Activated naive CD4-positive, alpha-beta T cell (primary cell): ENCODE results near the gene ANKS6.

Source experiments
- DNase-seq, 4 experiments: peaks; one replicate each; lab custom pipeline; 2025; lab: John Stamatoyannopoulos, UW

Gene ANKS6

GRCh38 chr9:98738741-98739140, 57.6 kb downstream of the ANKS6 start:
- no peak for DNase-seq

GRCh38 chr9:98736226-98736625, 60.1 kb downstream of the ANKS6 start:
- DNase-seq: no peak

GRCh38 chr9:98732801-98733200, 63.6 kb downstream of the ANKS6 start:
- DNase-seq: no peak

- DNase-seq: no peak
These were observed 64.3 kb downstream of the ANKS6 start for GRCh38 chr9:98732091-98732490.

GRCh38 chr9:98730871-98731270, 65.5 kb downstream of the ANKS6 start:
- DNase-seq: no peak

DNA sequence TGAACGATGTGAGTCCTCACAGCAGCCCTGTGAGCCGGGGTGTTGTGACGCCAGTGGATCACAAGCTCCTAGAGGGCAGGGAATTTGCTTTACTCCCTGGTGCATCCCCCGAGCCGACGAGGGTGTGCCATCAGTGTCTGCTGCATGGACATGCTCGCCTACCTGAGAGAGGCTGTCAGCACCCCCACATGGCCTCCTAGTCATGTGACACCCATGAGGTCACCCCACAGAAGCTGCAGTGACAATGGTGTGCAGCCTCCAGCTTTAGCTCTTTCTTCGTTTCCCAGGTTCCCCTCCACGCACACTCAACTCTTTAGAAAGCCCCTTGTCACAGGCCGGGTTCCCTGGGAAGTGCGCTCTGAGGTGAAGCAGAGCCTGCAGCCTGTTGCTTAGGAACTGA, 67.9 kb downstream of the ANKS6 start:
- DNase-seq: no peak

DNA sequence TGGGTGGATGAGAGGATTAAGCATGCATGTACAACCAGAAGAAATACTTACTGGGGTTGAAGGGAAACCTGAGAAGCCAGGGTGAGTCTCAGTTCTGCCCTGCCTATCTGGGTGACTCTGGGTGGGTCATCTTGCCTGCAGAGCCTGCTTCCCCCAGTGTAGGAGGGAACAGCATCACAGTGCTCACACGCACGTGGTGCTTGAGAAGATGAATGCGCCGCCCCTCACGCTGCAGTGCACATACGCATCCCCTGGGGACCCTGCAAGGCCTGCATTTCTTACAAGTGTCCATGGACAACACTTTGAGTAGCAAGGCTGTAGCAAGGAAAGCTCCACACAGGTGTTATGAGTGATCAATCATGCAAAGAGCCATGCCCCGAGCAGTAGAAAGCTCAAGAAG, 68.9 kb downstream of the ANKS6 start:
- no peak for DNase-seq

- no peak for DNase-seq
These were observed 69.6 kb downstream of the ANKS6 start for GRCh38 chr9:98726735-98727134.

- no peak for DNase-seq
These were observed 71.4 kb downstream of the ANKS6 start for GRCh38 chr9:98724810-98725530.

- no peak for DNase-seq
These were observed 74.7 kb downstream of the ANKS6 start for GRCh38 chr9:98721643-98722042.

DNA sequence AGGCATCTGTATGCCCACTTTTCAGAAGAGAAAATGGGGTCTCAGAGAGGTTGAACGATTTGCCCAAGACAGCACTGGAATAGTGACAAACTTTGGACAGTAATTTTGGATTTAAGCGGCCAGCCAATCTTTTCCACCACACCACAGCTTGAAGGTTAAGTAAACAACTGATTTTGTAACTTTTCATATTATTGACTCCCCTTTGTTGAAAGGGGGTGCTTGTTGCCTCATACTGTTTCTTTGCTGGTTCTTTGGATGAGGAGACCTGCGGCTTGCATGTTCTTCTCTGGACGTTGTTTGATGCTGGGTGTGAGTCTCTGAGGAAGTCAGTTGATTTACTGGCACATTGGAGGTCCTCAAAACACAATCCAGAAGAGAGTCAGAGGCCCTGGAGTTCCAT, 76.0 kb downstream of the ANKS6 start:
- DNase-seq: no peak

- no peak for DNase-seq
These were observed 77.3 kb downstream of the ANKS6 start for GRCh38 chr9:98719055-98719454.

DNA sequence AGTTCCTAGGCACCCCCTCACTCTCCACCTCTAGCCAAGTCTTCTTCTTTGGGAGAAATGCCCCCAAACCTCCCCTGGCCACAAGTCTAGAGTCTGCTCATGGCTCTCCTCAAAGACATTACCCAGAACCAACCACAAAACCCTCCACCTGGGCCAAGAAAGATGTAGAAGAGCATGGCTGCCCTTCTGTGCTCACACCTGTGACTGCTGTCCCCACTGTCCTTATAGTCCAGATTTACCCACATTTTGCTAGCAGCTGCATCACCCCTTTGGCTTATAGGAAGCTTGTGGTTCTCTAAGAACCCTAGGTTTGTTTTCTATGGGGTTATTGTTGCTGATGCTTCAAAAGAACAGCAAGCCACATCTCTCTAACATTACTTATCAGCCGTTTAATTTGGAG, 81.5 kb downstream of the ANKS6 start:
- no peak for DNase-seq

- DNase-seq: no peak
These were observed 83.4 kb downstream of the ANKS6 start for GRCh38 chr9:98712987-98713386.

DNA sequence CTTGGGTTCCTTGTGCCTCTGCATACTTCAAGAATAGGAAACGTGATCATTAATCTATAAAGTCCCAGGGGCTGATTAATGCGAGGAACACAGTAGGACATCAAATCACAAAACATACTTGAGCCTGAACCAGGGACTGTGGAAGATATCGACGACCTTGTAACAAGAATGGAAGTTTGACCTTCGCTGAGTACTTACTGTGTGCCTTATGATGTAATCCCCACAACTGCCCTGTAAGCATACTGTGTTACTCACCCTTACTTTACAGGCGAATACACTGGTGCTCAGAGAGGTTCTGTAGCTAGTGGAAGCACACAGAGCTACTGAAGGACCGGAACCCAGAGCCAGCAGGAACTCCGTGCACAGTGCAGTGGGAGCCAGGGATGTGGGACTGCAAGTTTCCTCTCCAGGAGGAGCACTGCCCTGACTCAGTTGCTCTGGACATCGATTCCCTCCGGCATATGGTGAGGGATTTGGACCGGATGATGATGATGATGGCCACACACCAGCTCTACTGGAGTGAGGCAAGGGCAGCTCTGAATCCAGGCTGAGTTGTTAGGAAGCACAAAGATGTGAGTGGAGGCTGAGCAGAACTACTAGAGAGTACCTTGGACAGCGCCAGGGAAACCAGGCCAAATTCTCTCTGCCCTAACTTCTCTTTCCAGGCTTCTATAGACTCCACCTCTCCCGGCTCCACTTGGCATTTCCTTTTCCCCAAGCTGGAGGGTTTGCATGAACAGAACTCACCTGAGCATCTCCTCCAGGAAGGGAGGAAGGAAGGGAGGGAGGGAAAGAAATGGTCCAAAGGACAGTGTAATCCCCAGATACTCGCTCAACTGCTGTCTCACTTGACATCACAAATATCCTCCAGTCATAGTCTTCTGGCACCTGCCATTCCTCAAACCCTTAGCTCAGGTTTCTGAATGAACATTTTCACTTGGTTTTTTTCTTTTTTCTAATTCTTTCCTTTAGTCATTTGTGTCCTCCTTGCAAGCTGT, 86.1 kb downstream of the ANKS6 start:
- DNase-seq: no peak

DNA sequence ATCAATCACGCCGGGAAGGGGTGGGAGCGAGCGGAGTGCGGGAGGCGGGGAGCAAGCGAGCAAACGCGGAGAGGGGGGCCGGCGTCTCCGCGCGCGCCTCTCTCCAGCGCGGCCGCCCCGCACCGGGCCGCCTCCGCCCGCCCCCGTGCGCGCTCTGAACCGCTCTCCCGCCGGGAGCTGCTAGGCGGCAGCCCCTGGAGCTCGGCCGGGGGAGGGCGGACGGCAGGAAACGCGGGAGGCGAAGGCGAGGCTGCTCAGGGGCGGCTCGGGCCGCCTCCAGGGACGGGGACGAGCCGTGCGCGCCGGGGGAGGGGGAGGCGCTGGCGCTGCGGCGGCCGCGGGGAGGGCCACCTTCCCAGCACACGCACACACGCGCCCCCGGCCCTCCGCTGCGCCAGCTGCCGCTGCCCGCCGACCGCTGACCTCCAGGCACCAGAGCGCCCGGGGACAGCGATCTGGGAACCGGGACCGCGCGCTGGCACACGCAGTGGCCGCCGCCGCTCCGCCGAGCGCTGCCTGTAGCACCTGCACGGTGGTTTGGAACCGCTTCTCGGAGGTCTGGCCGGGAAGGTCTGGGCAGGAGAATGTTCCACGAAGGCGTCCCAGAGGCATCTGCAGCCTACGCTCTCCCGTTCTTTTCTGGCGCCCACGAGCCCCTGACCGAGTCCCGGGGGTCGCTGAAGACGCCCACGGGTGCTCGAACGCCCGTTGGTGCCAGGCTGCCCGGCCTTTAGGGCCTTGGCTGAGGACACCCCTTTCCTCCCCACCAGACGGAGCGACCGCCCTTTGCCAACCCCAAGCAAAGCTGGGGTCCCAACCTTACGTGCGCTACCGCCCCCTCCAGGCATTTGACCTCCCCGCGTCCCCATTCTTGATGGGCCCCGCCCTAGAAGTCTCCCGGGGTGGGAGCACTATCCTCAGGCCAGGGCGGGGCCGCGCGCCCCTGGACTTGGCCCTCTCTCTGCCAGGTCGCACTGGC, 87.1 kb downstream of the ANKS6 start, which contains the start of gene GABBR2:
Gene GABBR2 (minus strand): TSS at position 3 of the 979 bp plus-strand sequence. CDS start 198 bp downstream, outside the sequence.
- DNase-seq: no peak

DNA sequence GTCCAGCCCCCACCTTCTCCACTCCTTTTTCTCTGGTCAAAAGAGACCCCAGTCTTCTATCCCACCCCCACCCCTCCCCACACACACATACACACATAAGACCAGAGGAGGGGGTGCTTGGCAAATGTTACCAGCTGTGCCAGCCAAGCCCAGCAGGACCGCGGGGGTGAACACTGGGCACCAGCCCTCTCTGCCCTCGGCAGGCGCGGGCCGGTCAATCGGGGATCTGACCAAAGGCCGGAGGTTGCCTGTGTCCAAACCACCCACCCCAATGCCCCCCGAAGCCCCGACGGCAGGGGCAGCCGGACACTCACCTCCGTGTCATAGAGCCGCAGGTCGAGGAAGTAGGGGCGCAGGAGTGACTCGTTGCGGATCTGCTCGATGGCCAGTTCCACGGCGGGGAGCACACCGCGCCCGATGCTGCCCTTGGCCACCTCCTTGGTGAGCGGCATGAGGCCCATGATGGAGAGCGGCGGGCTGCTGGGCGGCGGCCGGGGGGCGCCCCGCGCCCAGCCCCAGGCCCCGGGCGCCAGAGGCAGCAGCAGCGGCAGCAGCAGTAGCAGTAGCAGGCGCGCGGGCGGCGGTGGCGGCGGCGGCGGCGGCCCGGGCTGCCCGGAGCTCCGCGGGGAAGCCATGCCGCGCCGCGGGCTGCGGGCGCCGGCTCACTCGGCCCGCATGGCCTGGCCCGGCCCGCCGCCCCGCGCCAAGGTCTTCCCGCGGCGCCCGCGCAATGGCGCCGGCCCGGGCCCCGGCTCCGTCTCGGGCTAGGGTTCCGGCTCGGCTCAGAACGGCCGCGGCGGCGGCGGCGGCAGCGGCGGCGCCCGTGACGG, 88.0 kb downstream of the ANKS6 start:
- DNase-seq: no peak

DNA sequence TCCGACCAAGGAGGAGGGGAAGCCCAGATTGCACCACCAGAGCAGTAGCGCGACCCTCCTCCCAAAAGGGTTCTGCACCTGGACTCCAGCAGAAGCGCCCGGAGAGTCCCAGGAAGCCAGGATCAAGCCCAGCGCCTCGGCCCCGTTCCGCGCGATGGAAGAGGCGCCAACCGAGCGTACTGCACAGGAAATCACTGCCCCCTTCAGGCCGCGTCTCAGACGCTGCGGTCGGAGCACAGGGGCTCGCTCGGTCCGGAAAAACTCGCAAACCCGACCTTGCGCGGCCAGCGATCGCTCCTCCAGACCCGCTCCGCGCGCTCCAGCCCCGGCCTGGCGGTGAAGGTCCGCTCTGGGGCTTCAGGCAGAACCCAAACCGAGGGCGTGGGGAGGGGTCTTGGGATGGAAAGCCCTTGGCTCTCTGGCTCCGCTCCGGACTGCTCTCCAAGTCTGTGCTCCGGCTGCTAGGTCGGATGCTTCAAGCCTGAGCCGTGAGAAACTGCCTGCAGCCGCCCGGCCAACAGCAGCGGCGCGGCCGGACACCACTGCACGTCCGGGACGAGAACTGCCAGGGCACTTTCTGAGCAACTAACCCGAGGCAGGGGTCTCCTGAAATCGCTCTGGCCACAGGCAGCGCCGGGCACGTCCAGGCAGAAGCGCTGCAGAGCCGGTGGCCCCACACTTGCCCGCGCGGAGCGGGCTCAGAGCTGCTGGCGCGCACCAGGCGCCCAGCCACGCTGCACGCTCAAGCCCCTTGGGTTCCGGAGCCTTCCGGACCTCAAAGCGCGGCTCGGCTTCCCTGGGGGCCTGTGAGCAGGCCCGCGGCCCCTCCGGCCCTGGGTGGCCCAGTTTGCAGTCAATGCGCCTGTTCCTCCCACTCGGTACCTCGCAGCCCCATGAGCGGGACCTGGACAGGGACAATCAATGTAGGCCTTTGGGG, 88.9 kb downstream of the ANKS6 start:
- no peak for DNase-seq

DNA sequence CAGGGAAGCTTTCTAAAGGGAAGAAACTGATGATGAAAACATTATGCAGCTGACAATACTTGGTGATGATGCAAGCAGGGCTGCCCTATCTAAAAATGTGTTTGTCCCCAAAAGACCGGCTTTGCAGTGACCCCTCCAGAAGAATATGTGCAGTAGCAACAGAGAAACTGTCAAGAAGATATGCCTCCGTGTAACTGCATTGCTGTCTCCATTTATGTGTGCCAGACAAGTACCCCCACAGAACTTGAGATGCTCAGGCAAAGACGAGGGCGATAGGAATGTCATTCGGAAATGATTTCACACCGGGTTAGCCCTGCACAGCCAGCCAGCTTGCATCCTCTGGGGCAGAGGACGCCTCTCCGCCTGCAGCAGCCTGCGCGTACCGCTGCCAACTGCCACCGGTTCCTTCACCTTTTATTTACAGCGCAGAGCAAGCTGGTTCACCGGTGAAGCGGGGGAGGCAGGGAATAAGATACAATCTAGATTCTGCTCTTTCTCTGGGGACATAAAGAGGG, 89.6 kb downstream of the ANKS6 start:
- no peak for DNase-seq
